ENCODE results near the gene CSMD2.

DNA sequence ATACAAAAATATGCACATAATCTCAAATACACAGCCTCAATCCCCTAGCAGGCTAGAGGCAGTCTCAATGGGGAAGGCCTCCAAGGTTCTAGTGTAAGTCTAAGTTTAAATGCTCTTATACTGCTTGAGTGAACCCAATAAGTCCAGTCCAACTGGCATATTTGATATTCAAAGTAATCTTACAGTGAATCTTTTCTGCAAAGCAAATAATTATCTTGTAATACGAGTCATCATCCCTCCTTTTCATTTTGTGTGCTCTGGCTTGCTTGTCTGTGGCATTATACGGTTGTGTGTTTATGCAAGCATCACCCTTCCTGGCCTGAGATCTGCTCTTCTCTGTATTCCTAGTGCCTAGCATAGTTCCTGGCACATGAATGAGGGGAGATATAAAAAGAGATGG, 468.1 kb downstream of the CSMD2 start:
- TF ChIP-seq, protein P1, sequence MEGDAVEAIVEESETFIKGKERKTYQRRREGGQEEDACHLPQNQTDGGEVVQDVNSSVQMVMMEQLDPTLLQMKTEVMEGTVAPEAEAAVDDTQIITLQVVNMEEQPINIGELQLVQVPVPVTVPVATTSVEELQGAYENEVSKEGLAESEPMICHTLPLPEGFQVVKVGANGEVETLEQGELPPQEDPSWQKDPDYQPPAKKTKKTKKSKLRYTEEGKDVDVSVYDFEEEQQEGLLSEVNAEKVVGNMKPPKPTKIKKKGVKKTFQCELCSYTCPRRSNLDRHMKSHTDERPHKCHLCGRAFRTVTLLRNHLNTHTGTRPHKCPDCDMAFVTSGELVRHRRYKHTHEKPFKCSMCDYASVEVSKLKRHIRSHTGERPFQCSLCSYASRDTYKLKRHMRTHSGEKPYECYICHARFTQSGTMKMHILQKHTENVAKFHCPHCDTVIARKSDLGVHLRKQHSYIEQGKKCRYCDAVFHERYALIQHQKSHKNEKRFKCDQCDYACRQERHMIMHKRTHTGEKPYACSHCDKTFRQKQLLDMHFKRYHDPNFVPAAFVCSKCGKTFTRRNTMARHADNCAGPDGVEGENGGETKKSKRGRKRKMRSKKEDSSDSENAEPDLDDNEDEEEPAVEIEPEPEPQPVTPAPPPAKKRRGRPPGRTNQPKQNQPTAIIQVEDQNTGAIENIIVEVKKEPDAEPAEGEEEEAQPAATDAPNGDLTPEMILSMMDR (IDR thresholded peaks at IDR 0.05; ENCODE audit: borderline replicate concordance, extremely low read depth, low read length, poor library complexity, severe bottlenecking): no peak
- no peak for TF ChIP-seq EZH2 (IDR thresholded peaks at IDR 0.05; ENCODE audit: borderline replicate concordance, low read depth, low read length, severe bottlenecking)
